Right lung (tissue), 5 donors: ENCODE results near the gene BTAF1. TPM values are rescaled to one million over a fixed set of nuclear protein-coding genes. Genes with fewer than 3 reads are reported as not detected.
"Not testable (repeated sequence)": the region's sequence is repeated elsewhere in the genome, so short reads cannot be mapped to it uniquely, and the experiment has no call there.

Source experiments
- DNase-seq, 2 donors: peaks; one replicate each; pipeline ENCODE4 v3.0.0-alpha.2; 2013
- polyA plus RNA-seq, 5 donors: library from polyadenylated mRNA; unstranded; fragments of 120-200 nt; gene quantifications; one replicate each; pipeline versions ENCODE4 v1.2.1 to v1.2.3, GENCODE V29; 2013; ENCODE audit warnings: inconsistent platforms in 1 of 5, low replicate concordance in 1 of 5; ENCODE audit not compliant: insufficient read length in 5 of 5, insufficient read depth in 1 of 5

Gene BTAF1
- polyA plus RNA-seq, 5 donors: 34.2 to 61.6 (median 55.2) TPM

DNA sequence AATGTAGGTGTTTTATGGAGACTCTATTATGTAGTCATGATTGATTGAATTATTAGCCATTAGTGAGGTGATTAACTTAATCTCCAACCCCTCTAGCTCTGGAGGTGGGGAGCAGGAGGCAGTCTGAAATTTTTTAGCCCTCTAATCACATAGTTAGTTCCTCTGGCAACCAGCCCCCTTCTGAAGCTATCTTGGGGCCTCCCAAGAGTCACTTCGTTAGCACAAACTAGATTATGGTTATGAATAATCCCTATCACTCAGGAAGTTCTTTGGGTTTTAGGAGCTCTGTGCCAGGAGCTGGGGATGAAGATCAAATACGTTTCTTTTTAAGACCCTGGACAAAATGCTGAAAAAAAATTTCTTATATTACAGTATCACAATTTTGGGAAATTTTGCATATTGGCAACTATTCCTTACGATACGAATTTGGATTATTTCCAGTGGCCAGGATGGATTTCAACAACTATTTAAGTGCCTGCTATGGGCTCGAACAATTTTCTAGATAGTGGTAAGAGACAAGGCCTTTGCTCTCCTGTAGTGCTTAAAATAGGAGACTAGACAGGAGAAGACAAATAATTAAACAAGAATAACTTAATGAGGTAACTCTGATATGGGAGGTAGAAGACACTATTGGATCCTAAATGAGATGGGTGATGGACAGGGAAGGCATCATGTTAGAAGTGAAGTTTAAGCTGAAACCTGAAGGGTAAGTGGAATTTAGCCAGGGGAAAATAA, 52.9 kb downstream of the BTAF1 start:
- no peak for DNase-seq

DNA sequence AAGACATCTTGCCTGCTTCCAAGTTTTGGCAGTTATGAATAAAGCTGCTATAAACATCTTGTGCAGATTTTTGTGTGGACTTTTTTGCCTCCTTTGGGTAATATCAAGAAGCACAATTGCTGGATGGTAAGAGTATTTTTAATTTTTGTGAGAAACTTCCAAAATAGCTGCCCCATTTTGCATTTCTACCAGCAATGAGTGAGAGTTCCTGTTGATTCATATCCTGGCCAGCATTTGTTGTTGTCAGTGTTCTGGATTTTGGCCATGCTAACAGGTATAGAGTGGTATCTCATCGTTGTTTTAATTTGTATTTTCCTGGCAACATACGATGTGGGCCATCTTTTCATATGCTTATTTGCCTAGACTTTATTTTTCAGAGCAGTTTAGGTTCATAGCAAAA, 53.9 kb downstream of the BTAF1 start:
- no peak for DNase-seq

GRCh38 chr10:91978585-91978984, 55.0 kb downstream of the BTAF1 start:
- no peak for DNase-seq

- no peak for DNase-seq
Observed at GRCh38 chr10:91980319-91980718, 56.7 kb downstream of the BTAF1 start.

GRCh38 chr10:91983416-91983815, 59.8 kb downstream of the BTAF1 start:
- DNase-seq: no peak

GRCh38 chr10:91987397-91988037, 63.9 kb downstream of the BTAF1 start:
- DNase-seq: no peak

DNA sequence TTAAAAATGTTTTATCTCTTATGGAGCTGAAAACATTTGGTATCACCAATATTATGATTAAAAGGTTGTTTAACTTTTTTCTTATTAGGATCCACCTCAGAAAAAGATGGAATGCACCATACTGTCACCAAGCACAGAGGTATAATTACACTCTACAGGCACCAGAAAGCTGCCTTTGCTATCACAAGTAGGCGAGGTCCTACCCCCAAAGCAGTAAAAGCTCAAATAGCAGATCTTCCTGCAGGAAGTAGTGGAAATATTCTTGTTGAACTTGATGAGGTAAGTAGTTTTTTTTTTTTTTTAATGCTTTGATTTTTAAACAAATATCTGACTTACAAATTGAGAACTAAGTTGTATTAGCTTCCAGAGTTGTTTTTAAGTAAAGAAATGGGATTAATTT, 68.5 kb downstream of the BTAF1 start:
- no peak for DNase-seq

GRCh38 chr10:91996266-91996665, 72.7 kb downstream of the BTAF1 start:
- DNase-seq: no peak

DNA sequence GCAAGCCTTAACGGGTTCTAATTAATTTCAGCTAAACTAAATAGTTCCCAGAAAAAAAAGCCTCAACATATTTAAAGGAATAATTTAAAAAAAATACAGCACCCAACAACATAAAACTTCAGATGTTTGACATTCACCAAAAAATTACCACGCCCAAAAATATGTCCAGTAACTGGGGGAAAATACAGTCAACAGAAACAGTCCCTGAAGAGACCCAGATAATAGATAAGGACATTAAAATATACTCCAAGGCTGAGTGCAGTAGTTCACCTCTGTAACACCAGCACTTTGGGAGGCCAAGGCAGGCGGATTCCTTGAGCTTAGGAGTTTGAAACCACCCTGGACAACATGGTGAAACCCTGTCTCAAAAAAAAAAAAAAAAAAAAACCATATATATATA, 78.0 kb downstream of the BTAF1 start:
- DNase-seq: no peak

DNA sequence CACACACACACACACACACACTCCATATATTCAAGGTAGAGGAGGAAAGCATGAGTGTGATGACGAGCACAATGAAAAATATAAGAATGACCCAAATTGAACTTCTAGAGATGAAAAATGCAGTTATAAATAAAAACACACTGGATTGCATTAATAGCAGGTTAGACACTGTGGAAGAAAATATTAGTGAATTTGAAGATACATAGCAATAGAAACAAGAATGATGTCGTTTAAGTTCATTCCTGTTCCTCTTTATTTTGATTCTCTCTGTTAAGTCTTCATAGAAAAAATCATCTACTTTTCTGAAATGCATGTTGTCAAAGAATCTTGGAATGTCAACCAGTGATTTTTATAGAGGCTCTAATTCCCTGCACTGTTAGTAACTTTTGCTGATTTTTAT, 78.4 kb downstream of the BTAF1 start:
- DNase-seq: no peak

DNA sequence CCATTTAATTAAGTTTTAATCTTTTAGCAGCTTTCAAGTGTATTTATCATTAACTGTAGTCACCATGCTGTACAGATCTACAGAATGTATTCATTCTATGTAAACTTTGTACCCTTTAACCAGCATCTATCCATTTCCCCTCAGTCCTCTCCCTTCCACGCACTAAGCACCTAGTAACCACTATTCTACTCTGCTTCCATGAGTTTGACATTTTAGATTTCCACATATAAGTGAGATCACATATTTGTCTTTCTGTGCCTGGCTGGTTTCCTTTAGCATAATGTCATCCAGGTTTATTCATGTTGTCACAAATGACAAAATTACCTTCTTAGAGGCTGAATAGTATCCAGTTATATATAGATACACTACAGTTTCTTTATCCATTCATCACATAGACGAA, 79.7 kb downstream of the BTAF1 start:
- no peak for DNase-seq

DNA sequence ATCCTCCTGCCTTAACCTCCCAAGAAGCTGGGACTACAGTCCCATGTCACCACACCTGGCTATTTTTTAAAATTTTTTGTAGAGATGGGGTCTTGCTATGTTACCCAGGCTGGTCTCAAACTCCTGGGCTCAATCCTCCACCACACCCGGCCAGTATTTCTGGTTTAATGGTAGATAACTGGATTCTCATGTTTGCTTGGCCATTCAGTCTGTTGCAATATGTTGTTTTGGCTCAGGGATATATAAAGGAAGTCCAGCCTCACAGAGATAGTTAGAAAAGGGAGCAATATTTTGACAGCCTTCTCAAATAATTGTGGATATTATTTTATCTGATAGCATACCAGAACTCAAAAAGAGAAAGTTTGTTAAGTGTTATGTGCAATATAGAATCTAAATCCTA, 82.4 kb downstream of the BTAF1 start:
- no peak for DNase-seq

- no peak for DNase-seq
Observed at GRCh38 chr10:92009445-92009844, 85.9 kb downstream of the BTAF1 start.

- DNase-seq: no peak
Observed at GRCh38 chr10:92010047-92010735, 86.6 kb downstream of the BTAF1 start.

- no peak for DNase-seq
Observed at GRCh38 chr10:92011560-92012214, 88.1 kb downstream of the BTAF1 start.

GRCh38 chr10:92014620-92015019, 91.0 kb downstream of the BTAF1 start:
- DNase-seq: no peak

DNA sequence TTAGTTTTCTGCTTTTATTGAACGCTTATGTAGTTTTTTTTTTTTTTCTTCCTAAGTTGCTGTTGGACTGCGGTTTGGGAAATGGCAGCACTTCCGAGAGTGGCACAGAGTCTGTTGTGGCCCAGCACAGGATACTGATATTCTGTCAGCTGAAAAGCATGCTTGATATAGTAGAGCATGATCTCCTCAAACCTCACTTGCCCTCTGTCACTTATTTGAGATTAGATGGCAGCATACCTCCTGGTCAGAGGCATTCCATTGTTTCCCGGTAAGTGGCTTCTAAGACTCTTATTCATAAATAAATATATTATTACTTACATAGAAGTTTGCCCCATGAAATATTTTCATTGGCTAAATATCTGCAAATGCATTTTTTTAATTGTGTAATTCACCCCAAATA, 101.1 kb downstream of the BTAF1 start:
- DNase-seq: no peak

GRCh38 chr10:92025340-92025739, 101.8 kb downstream of the BTAF1 start:
- DNase-seq: not testable (repeated sequence)

DNA sequence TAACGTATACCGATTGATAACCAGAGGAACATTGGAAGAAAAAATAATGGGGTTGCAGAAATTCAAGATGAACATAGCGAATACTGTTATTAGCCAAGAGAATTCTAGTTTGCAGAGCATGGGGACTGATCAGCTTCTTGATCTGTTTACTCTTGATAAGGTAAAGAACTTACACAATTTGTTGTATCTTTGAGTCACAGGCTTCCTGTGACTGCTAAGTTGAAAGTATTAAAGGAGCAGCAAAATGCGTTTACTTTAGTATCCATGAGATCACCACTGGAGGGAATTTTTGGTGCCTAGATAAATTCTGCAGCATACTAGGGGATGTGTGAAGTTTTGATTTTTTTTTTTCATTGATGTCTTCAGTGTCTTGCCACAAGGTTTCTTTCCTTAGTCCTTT, 103.6 kb downstream of the BTAF1 start:
- DNase-seq: no peak

DNA sequence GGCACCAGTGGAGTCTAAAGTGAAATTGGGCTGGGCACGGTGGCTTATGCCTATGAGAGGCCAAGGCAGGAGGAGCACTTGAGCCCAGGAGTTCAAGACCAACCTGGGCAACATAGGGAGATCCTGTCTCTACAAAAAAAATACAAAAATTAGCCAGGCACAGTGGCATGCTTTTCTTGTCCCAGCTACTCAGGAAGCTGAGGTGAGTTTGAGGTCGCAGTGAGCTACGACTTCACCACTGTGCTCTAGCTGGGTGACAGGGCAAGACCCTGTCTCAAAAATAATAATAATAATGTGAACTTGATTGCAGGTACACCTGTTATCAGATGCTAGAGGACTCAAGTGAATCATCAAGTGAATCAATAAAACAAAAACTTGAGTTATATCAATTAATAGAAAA, 108.0 kb downstream of the BTAF1 start:
- DNase-seq: no peak

GRCh38 chr10:92033070-92033469, 109.5 kb downstream of the BTAF1 start:
- not testable (repeated sequence) for DNase-seq

- no peak for DNase-seq
Observed at GRCh38 chr10:92038949-92039348, 115.4 kb downstream of the BTAF1 start.

DNA sequence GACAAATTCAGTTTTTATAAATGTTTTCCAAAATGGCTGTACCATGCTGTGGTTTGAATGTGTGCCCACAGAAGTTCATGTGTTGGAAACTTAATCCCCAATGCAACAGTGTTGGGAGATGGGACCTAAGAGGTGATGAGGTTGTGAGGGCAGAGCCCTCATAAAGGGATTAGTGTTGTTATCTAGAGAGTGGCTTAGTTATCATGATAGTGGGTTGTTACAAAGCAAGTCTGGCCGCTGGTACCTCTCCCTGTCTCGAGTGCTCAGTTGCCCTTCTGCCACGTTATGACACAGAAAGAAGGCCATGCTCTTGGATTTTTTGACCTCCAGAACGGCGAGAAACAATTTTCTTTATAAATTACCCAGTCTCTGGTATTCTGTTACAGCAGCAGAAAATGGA, 119.0 kb downstream of the BTAF1 start:
- DNase-seq: no peak
